Epithelial cell of proximal tubule (primary cell): Measurements from ENCODE around the gene NUDT2. TPM values are rescaled to one million over a fixed set of nuclear protein-coding genes. Genes with fewer than 3 reads are reported as not detected.

Experiments used
- DNase-seq: peaks from one replicate; pipeline ENCODE4 v3.0.0-alpha.2; 2011; ENCODE audit warnings: low read depth
- H3K4me3 ChIP-seq: 2 replicates; pipeline ENCODE4 v1.5.1; 2011; ENCODE audit warnings: low read depth, mild to moderate bottlenecking, low read length
- CTCF ChIP-seq: conservative IDR thresholded peaks from 2 replicates; pipeline ENCODE4 v1.5.1; 2012; ENCODE audit warnings: low read depth, mild to moderate bottlenecking, low read length
- total RNA-seq: library from RNA; depleted of rRNA; stranded (reverse); fragments of >200 nt; gene quantifications from 2 replicates; pipeline ENCODE4 v1.2.3, GENCODE V29; 2015

Gene NUDT2
- total RNA-seq, 1 donor from 2014 or later = 16.3 TPM

- no peak for TF ChIP-seq CTCF
- no peak for DNase-seq
- no peak overlapping the region for H3K4me3 ChIP-seq
Measured at GRCh38 chr9:34385561-34386230, 56.3 kb downstream of the NUDT2 start.

GRCh38 chr9:34386656-34387055 is 57.3 kb downstream of the NUDT2 start:
- H3K4me3 ChIP-seq = no peak overlapping the region
- no peak for TF ChIP-seq CTCF
- no peak for DNase-seq

- no peak overlapping the region for H3K4me3 ChIP-seq
- TF ChIP-seq CTCF = no peak
- no peak for DNase-seq
Measured at GRCh38 chr9:34387239-34387638, 57.9 kb downstream of the NUDT2 start.

GRCh38 chr9:34392511-34392910 is 63.1 kb downstream of the NUDT2 start:
- no peak overlapping the region for H3K4me3 ChIP-seq
- no peak for TF ChIP-seq CTCF
- DNase-seq = no peak

Other genes starting within 250 kb of the NUDT2 start
- 26.2 and 32.3 TPM in 2 replicates for gene DCAF12, start 202.9 kb upstream of the NUDT2 start, total RNA-seq
- gene UBAP1, start 150.5 kb upstream of the NUDT2 start, total RNA-seq = 37.4 and 49.5 TPM in 2 replicates
- gene KIF24, start 301 bp upstream of the NUDT2 start, total RNA-seq = 2.2 and 5.2 TPM in 2 replicates
- 2.9 and 6.6 TPM in 2 replicates for gene MYORG, start 47.3 kb downstream of the NUDT2 start, total RNA-seq
- 19.9 and 30.7 TPM in 2 replicates for gene FAM219A, start 129.0 kb downstream of the NUDT2 start, total RNA-seq
- gene DNAI1, start 129.2 kb downstream of the NUDT2 start, total RNA-seq = 0.06 TPM in 1 of 2 replicates, not detected in the other
- gene ENHO, start 193.4 kb downstream of the NUDT2 start, total RNA-seq = 0.22 and 0.75 TPM in 2 replicates